ENCODE measurements around the gene HMCES.
A peak's percentile ranks its signal among the peaks of the same experiment; 100 is the strongest.

Gene HMCES

GRCh38 chr3:129305592-129306091 lies 27.0 kb downstream of the HMCES start:
- DNase-seq = no peak

- DNase-seq = no peak
These were observed 30.0 kb downstream of the HMCES start for GRCh38 chr3:129308636-129309035.

GRCh38 chr3:129310111-129311011 lies 31.7 kb downstream of the HMCES start:
- DNase-seq = no peak

GRCh38 chr3:129311054-129311902 lies 32.6 kb downstream of the HMCES start:
- DNase-seq = no peak

- no peak for DNase-seq
These were observed 33.5 kb downstream of the HMCES start for GRCh38 chr3:129312021-129312639.

DNA sequence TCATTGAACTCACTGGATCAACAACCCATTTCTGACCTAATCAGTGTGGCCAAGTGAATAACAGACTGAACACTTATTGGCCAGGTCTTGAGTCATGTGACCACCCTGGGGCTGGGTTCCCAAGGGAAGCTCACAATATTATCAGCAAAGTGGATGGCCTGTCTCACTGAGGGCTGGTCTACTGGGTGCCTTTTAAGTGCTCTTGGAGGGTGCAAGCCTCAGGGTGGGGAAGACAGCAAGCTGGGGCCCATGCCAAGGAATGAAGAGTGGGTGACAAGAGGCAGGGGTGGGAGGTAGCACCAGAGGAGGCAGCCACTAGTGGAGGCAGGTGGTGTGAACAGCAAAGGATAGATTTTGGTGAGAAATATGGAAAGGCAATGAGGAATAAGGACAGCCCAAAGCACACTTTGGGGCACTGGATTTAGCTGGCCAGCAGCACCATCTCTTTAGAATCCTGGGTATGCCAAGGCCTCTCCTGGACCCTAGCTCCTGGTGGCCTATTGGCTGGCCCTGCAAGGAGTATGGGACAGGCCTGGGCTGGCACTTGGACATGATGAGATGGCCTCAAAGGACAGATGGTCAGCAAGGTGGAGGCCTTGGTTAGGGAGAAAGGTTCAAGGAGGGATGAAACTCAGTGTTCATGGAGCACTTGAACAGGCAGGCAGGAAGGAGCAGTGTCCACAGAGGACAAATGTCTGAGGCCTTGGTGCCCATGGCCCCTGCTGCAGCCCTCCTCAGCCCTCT lies 34.2 kb downstream of the HMCES start:
- DNase-seq = no peak

- DNase-seq = no peak
These were observed 34.7 kb downstream of the HMCES start for GRCh38 chr3:129313415-129313664.

DNA sequence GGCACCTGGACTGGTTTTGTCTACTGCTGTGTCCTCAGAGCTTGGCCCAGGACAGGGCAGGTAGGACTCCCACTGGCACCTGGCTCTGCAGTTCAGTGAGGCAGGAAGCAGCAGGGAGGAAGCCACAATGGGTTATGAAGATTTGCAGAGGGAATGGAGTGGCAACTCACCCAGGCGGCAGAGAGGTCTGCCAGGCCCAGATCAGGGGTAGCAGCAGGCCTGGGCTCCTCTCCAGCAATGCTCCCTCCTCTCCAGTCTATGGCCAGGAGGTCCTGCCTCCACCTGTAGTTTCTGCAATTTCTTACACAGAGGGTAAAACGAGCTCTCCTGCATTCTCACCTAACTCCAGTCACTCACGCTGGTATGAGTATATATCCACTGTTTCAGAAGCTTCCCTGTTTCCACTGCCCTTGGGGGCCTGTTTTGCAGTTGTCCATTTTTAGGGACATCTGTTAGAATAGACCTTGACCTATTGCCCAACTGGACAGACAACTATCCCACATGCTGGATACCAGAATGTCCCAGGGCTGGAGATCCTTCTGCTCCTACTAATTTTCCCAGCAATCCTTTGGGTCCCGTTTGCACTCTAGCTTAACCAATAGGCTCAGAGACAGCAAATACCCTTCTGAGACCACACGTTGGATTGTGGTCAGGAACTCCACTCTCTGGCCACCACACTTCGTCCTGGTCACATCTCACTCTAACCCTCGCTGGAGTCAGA lies 35.2 kb downstream of the HMCES start:
- no peak for DNase-seq

- peak; percentile 73 for DNase-seq
These were observed 35.9 kb downstream of the HMCES start for GRCh38 chr3:129314386-129315222.

GRCh38 chr3:129315223-129315997 lies 36.7 kb downstream of the HMCES start:
- peak; percentile 45 for DNase-seq

- no peak for DNase-seq
These were observed 37.3 kb downstream of the HMCES start for GRCh38 chr3:129315998-129316247.

DNA sequence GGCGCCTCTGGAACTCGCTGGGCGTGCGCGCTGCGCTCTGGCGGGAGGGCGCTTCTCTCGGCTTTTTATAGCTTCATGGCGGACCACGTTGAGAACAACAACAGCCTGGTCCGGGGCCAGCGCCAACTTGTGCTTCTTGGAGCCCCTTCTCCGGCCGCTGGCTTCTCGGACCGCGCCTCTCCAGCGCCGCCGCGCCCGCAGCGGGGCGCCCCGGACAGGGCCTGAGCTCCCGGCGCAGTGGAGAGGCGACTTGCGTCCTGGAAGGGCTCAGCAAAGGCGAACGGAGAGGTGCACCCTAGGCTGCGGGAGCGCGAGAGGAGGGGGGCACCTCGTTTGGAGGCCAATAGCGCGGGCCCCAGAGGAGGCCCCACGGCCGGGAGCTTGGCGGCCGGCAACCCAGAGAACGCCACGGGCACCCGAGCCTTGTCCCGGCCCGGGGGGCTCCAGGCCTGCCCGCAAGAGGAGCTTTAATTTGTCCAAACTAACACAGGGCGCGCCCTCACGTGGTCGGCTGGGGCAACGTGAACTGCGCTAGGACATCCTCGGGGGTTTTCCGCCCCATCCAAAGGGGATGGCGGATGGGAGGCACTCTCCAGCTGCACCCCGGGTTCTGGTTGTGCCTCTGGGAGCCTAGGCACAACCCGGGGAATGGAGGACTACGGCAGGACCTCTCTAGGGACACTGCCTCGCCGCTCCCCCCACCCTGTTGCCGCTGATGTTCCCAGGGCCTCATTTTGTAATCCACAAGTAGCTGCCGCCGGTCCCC lies 37.8 kb downstream of the HMCES start:
- peak; percentile 92 for DNase-seq

GRCh38 chr3:129317014-129317771 lies 38.5 kb downstream of the HMCES start:
- no peak for DNase-seq

- no peak for DNase-seq
These were observed 39.2 kb downstream of the HMCES start for GRCh38 chr3:129317848-129318247.

DNA sequence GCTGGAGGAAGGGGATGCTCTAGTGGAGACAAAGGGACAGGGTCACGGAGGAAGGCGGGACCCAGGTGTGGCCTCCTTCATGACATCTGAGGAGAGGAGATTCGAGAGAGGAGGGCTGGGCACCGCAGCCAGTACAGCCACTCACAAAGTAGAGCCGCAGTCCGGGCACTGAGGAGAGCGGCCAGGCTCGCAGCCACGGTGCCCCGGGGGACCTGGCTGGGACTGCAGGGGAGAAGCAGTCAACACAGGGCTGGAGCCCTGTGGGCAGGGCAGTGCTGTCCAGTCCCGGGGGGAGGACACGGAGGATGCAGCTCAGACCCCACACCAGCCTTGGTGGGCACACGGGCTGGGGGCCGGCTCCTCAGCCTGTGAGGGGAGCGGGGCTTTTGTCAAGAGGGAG lies 40.3 kb downstream of the HMCES start:
- no peak for DNase-seq

GRCh38 chr3:129320261-129320660 lies 41.6 kb downstream of the HMCES start:
- DNase-seq = no peak

DNA sequence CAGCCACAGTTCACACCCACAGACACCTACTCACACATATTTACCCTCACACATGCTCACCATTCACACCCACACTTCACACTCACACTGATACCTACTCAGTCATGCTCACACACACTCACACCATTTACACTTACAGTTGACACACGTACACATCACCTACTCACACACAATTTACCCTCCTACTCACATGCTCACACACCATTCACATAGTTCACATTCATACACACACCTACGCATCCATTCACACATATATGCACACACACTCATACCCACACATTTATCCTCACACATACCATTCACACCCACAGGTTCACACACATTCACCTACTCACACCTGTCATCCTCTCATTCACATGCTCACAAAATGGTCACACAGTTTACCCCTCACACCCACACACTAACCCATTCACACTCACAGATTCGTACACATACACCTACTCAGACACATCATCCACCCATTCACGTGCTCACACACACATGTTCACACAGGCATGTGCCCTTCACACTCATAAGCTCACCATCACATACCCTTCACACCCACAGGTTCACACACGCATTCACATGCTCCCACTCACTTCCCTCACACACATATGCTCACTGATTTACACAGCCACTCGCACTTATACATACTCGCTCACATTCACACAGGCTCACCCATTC lies 42.3 kb downstream of the HMCES start:
- no peak for DNase-seq

DNA sequence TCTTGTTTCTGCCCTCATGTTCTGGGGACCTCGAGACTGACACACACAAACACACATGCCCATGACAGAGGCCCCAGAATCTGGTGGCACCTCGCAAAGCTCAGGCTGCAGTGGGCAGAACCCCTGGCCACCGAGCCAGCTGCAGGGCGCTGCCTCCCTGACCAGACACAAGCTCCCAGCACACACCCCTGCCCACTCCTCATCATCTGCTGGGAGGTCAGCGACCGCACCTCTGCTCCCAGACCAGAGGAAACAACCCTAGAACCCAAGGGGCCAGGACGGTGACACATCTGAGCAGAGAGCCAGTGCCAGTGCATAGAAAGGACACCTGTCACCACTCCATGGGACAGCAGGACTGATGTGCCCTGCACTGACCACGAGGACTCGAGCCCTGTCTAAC lies 43.2 kb downstream of the HMCES start:
- DNase-seq = no peak
